ENCODE results near the gene PFKFB4.

GRCh38 chr3:48516571-48516970 lies 40.0 kb downstream of the PFKFB4 start:
- TF ChIP-seq HMG20B (CRISPR knock-in tag; IDR thresholded peaks at IDR 0.05) = no peak
- TF ChIP-seq SAFB2 (IDR thresholded peaks at IDR 0.05; ENCODE audit: borderline replicate concordance, low read depth, low read length, severe bottlenecking) = no peak

All from K562 (cell line).